ENCODE measurements around the gene CCT5.
A peak's percentile ranks its signal among the peaks of the same experiment; 100 is the strongest.
"Not testable (repeated sequence)": the region's sequence is repeated elsewhere in the genome, so short reads cannot be mapped to it uniquely, and the experiment has no call there.

The CCT5 gene

DNA sequence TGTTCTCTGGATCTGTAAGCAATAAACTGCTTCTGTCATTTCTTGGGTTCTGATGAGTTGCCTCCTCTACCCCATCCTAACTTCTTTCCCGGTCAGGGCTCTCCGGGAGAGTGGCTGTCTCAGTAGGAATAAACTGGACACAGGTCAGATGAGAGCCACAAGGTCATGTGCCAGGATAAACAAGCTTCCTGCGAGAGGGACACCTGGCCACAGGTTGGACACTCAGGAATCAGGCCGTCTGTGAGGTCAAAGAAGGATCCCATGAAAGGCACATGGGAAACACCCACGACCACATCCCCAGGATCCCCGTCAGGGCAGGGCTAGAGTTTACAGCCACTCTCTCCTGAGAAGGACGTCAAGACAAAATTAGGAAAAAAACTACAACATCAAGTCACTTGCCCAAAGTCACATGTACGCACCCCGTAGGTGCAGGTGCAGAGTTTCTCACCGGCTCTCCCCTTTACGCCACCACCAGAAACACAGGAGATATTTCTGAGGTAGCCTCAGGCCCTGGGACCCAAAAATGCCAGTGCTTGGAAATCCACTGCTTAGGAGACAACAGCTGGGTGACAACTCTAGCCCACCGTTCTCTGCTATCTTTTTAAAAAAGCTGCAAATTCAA is 28.7 kb downstream of the CCT5 start:
- no peak for DNase-seq

GRCh38 chr5:10279328-10279727 is 29.2 kb downstream of the CCT5 start:
- DNase-seq = no peak

- no peak for DNase-seq
These were observed 30.0 kb downstream of the CCT5 start for GRCh38 chr5:10279925-10280720.

- DNase-seq = peak; percentile 23
These were observed 34.0 kb downstream of the CCT5 start for GRCh38 chr5:10283927-10284635.

DNA sequence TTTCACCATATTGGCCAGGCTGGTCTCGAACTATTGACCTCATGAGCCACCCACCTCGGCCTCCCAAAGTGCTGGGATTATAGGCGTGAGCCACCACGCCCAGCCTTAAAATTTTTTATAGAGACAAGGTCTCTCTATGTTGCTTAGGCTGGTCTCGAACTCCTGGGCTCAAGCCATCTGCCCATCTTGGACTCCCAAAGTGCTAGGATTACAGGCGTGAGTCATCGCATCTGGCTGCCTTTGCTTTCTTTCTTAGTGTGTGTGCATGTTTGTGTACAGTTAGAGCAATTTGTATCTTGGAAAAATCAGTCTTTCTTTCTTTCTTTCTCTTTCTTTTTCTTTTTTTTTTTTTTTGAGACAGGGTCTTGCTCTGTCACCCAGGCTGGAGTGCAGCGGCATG is 35.3 kb downstream of the CCT5 start:
- not testable (repeated sequence) for DNase-seq

DNA sequence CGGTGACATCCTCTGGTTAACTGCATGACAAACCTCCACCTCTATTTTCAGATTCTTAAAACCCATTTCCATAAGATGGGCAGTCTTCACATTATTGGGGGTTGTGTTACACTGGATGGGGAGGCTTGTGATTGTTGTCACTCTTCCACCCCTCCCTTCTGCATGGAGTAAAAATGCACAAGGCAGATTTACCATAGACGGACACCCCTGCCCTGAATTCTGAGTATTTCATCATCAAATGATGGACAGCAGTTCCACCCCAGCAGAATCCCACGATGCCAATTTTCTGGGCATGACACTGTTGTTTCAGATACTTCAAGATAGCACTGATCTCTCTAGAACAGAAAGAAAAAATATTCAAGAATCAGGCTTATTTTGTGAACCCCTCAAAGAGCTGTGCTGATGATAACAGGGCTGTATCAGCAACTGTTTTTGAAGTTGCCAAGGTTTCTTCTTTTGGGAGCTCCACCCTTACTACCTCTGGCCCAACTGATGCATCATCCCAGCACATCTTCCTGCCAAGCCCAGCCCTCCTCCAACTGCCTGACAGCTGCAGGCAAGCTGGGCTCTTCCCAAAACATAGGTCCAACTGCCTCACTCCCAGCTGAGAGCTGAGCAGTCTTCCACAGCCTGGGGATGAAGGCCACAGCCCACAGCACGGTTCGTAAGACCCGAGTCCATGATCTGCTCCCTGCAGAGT is 36.2 kb downstream of the CCT5 start:
- DNase-seq = no peak

- no peak for DNase-seq
These were observed 36.8 kb downstream of the CCT5 start for GRCh38 chr5:10286862-10287227.

DNA sequence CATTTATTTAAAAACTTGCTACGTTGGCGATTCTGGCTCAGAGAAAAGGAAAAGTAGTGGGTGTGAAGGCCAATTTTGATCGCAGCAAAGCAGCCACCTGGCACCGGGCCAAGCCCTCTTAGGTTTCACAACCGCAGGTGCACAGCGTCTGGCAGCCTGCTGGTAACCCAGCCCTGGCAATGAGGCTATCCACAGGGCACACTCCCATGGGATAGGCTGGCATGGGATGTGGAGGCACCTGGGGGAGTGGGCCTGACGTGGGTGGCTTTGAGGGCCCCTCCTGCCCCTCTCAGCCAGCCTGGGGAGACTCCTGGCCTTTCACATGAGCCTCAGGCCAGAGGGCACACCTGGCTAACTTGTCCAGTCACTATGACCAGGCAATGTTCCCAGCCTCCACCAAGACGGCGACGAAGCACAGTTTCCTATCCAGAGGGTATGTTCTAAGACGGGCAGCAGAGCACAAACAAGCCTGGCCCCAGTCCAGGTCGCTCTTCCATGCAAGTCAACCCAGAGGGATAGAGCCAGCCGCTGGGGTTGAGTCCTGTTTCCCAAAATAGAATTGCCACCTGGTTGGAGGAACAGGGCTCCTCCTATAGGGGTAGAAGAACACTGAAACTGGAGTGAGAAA is 38.6 kb downstream of the CCT5 start:
- no peak for DNase-seq

- no peak for DNase-seq
These were observed 39.3 kb downstream of the CCT5 start for GRCh38 chr5:10289353-10289752.

- DNase-seq = no peak
These were observed 39.9 kb downstream of the CCT5 start for GRCh38 chr5:10289991-10290390.

GRCh38 chr5:10290438-10290837 is 40.4 kb downstream of the CCT5 start:
- DNase-seq = no peak

DNA sequence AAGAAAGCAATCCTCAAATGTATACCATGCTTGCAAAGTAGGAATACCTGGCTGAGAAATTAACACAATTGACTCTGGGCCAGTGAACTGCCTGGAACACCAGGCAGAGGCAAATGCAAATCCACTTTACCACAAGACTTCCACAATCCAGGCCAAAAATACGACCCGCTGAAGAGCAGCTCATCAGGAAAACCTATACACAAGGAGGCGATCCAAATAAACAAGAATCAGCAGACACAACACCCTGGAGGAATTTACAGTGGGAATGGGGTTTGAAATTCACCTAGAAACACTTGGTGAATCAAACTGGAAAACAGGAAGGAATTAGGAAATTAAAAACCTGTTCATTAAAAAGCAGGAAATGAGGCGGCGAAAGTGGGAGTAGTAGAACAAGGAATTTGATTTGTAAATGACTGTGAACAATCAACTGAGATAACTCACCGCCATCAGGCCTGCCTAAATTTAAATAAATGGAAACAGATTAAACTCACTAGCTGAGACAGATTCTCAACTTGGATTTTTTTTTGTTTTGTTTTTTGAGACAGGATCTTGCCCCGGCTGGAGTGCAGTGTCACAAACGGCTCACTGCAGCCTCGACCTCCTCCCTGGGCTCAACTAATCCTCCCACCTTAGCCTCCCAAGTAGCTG is 41.7 kb downstream of the CCT5 start:
- no peak for DNase-seq

DNA sequence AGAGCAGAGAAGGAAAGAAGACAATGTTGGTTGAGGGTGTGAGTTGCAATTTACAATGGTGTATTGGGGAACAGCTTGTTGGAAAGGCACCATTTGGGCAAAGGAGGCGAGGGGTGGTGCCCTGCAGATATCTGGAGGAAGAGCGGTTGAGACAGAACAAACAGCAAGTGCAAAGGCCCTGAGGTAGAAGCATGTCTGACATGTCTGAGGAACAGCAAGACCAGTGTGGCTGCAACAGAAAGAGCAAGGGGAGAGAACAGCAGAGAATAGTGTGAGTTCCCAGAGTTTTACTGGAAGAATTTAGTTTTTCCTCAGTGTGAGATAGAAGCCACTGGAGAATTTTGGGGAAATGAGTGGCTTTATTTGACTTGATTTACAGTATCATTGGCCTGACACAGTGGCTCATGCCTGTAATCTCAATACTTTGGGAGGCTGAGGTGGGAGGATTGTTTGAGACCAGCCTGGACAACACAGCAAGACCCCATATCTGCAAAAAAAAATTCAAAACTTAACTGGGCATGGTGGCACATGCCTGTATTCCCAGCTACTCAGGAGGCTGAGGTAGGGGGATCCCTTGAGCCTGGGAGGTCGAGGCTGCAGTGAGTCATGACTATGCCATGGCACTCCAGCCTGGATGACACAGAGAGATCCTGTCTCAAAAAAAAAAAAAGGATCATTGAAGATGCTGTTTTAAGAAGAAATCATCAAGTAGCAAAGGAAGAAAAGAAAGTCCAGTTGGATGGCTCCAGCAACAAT is 44.0 kb downstream of the CCT5 start:
- DNase-seq = no peak

GRCh38 chr5:10295619-10296326 is 45.7 kb downstream of the CCT5 start:
- DNase-seq = no peak

DNA sequence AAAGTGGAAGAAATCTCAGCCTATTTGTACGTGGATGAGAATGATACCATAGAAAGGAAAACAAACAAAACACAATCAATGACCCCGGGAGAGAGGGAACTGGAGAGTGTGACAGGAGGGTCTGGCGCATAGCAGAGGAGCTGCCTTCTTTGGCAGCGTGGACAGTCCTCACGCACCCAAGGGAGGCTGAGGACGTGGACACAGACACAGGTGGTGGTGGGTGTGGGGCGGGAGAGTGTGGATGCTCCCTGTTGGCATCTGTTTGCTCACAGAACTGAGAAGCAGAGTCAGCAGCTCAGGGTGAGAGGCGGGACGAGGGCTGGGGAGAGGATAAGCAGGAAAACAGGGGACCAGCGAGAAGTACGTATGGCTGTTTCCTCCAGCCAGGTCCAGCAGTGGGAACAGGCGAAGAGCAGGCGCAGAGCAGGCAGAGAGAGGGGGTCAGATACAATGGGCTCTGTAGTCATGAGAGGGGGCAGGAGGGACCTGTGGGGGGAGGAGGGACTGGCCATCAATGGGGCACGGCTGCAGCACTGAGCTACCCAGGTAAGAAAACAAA is 47.6 kb downstream of the CCT5 start:
- no peak for DNase-seq

GRCh38 chr5:10300246-10300645 is 50.2 kb downstream of the CCT5 start:
- DNase-seq = no peak

GRCh38 chr5:10301266-10301665 is 51.2 kb downstream of the CCT5 start:
- DNase-seq = no peak

- no peak for DNase-seq
These were observed 51.9 kb downstream of the CCT5 start for GRCh38 chr5:10301842-10302610.

GRCh38 chr5:10303201-10303600 is 53.1 kb downstream of the CCT5 start:
- DNase-seq = no peak

DNA sequence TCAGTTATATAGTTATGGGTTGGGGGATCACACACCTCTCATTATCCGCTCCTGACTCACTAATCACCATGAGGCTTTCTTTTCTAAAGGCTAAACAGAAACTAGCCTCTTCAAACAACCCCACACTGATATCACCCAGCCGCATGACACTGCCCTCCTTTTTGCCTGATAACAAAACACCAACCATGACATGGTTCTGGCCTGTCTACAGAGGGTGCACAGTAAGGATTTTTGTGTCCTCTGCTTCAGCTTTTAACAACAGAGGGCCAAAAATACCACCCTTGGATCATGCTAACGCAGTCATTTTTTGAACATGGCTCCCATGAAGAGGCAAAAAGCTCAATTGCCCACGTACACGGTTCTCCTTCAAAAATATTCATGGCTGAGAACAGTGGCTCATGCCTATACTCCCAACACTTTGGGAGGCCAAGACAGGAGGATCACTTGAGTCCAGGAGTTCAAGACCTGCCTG is 53.7 kb downstream of the CCT5 start:
- no peak for DNase-seq

Measured in amniotic stem cell (primary cell).